Measurements from ENCODE around the gene TIGAR.

- TF ChIP-seq CTCF (IDR thresholded peaks at IDR 0.05) (no peak), POLR2A (IDR thresholded peaks at IDR 0.05) (no peak)
Observed at GRCh38 chr12:4293299-4293965, 27.6 kb upstream of the TIGAR start.

All from lower leg skin (tissue), 3 donors.